GM10266 (cell line): ENCODE data around the gene C2CD5.

Experiments
- DNase-seq: peaks from one replicate; pipeline ENCODE4 v3.0.0; 2012; ENCODE audit errors: extremely low spot score
- TF ChIP-seq, protein P1 (sequence below): IDR thresholded peaks from 2 replicates; pipeline ENCODE4 v1.5.1; 2012; ENCODE audit warnings: mild to moderate bottlenecking, low read depth; ENCODE audit not compliant: control insufficient read depth, insufficient read depth; ENCODE audit errors: missing control alignments

C2CD5 gene

DNA sequence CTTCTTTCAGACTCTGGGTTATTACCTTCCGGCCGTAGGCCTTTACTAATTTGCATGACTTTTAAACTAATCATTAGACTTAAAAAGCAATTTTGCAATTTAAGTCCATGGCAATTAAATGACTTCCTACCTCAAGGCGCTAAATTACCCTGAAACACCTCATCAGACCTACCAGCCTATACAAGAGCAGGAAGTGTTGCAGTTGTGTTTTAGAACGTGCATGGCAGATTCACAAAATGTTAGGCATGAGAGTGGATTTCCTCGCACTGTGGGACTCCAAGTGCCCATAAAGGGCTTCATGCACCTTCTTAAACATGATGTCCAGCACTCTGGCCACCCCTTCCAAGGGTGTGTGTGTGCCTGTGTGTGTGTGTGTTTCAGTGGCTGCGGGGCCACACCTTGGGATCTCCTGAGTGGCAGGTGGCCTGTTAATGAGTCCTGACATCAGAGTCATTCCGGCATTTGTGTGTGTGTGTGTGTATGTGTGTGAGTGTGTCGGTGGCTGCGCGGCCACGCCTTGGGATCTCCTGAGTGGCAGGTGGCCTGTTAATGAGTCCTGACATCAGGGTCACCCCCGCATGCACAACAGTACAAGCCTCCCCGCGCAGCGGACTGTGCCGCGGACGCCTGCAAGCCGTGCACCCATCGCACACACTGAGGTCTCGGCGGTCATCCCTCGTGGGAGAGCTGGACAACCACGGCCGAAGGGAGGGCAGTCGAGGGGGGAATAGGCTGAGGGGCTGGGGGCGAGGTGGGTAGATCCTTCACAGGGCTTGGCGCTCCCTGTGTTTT, 900 bp downstream of the C2CD5 start:
- TF ChIP-seq, protein P1, sequence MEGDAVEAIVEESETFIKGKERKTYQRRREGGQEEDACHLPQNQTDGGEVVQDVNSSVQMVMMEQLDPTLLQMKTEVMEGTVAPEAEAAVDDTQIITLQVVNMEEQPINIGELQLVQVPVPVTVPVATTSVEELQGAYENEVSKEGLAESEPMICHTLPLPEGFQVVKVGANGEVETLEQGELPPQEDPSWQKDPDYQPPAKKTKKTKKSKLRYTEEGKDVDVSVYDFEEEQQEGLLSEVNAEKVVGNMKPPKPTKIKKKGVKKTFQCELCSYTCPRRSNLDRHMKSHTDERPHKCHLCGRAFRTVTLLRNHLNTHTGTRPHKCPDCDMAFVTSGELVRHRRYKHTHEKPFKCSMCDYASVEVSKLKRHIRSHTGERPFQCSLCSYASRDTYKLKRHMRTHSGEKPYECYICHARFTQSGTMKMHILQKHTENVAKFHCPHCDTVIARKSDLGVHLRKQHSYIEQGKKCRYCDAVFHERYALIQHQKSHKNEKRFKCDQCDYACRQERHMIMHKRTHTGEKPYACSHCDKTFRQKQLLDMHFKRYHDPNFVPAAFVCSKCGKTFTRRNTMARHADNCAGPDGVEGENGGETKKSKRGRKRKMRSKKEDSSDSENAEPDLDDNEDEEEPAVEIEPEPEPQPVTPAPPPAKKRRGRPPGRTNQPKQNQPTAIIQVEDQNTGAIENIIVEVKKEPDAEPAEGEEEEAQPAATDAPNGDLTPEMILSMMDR, result no peak
- DNase-seq, result peak; percentile 49

DNA sequence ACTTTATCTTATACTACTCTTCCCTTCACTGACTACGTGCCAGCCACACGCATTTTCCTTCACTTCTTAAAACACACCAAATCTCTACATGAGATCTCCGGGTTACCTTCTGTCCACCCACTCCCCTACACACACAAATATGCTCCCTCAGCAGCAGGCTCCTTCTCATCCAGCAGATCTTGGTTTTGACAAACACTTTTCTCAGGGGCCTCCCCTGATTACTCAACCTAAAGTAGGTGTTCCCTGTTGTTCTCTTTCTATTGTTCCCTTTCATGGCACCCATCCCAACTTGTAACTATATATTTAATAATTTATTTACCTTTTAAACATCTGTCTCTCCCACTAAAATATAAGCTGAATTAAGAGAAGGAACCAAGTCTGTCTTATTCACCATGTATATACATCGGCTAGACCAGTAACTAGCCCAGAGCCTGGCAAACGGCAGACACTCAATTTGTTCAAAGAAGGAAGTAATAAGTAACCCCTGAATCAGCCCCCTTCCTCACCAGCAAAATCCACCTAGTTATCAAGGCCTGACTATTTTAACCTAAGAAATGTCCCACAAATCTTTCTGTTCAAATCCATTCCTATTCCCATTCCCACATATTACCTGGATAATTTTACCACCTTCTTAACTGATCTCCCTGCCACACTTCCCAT, 2.7 kb downstream of the C2CD5 start:
- DNase-seq, result no peak
- TF ChIP-seq, protein P1, result no peak

DNA sequence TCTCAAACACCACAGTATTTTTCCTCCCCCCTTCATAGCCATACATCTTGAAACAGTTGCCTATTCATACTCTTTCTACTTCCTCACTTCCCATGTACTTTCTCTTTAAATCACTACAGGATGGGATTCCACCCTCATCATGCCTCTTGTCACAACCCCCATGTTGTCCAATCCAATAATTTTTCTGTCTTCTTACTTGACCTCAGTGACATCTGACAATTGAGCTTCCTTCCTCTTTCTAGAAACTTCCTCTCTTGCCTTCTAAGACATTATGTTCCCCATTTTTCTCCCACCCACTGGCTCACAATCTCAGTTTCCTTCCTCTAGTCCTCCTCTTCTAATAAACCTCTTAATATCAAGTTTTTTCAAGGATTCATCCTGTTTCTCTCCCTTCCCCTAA, 5.3 kb downstream of the C2CD5 start:
- TF ChIP-seq, protein P1, result no peak
- DNase-seq, result no peak

DNA sequence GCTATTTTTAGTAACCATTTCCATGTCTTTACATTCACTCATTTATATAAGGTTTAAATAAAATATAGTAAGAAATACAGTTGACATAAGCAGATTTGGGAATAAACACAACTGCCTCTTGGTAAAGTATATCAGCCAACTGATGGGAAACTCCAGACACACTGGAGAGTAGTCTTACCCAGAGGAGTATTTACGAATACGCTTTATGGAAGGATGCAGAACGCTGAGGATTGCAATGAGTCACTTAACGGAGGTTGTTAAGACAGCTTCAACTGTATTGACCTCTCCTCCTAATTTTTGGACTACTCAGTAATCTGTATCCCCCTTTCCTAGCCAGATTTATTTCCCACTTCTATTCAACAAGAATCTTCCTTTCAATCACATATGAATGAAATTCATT, 6.0 kb downstream of the C2CD5 start:
- TF ChIP-seq, protein P1, result no peak
- no peak for DNase-seq

DNA sequence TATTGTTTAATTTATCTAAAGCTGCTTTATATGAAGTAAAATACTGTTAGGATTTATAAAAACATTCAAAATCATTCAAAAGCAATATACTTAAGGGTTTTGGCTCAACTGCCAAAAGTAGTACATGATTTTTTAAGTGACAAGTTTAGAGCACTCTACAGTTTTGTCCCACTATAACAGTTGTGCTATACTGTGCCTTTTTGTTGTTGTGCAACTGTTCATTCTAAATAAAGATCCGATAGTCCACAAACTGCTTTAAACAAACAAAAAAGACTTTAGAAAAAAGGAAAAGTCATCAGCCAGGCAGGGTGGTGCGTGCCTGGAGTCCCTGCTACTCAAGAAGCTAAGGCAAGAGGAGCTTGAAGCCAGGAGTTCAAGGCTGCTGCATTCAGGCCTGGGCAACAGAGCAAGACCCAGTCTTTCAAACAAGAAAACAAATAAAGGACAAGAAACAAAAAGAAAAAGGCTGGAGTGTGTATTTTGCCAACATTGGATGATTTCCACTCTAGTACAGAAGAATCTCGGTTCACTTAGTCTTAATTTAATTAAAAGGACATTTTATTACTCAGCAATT, 7.3 kb downstream of the C2CD5 start:
- TF ChIP-seq, protein P1, result no peak
- DNase-seq, result no peak

DNA sequence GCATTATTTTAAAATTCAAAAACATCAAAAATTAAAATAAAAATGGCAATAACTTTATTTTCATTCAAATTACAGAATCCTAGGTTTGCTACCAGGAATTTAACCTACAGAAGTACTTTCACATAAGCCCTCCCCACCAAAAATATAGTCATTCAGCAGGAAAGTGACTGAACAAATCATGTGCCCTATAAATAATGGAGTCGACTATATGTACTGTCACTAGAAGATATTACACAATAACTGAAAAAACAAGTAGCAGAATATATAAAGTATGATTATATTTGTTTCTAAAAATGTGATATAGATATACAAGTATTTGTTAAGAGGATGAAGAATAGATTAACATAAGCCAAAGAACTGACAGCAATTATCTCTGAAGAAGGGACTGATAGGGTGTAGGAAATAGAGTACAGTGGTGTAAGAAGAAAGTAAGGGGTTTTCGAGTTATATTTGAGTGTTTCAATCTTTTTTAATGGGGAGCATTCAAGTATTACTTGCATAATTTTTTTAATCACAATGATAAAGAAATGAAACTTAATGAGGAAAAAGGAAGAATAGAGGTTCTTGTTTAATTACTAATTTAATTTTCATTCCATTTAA, 7.9 kb downstream of the C2CD5 start:
- DNase-seq, result no peak
- TF ChIP-seq, protein P1, result no peak

DNA sequence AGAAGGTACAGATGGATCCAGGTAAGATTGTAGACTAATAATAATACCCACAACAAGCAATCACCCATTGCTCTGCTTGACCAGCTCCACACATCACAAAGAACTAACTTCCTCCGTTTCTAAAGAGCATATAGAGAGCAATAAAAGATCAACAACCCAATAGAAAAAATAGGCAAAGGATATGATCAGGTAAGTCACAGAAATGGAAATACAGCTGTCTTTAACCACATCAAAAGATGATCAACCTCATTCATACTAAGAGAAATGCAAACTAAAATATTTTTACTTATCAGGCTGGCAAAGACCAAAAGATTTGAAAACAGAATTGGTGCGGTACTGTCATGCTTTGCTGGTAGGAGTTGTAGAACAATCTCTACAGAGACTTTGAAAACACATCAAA, 8.9 kb downstream of the C2CD5 start:
- DNase-seq, result no peak
- TF ChIP-seq, protein P1, result no peak
